ENCODE data around the gene BSN. TPM values are rescaled to one million over a fixed set of nuclear protein-coding genes. Genes with fewer than 3 reads are reported as not detected.
A peak's percentile ranks its signal among the peaks of the same experiment; 100 is the strongest.
"Not testable (repeated sequence)": the region's sequence is repeated elsewhere in the genome, so short reads cannot be mapped to it uniquely, and the experiment has no call there.

BSN gene
- total RNA-seq, 2 donors from 2014 or later: 0.82 to 11.6 TPM

DNA sequence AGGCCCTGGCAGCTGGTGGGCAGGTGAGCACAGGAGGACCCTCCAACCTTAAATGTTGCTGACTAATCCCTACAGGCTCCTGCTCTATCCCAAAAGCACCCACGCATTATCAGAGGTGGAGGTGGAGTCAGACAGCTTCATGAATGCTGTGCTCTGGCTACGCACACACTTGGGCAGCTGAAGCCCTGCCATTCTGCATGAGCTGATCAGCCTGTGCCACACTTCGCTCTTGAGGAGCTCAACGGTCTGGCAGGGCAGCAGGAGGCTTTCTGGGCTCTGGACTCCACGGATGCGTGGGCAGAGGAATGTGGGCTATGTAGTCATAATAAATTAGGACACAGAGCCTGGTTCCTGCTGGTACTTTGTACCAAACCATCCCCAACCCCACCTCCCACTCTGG is 128.9 kb downstream of the BSN start:
- H3K4me3 ChIP-seq: no peak overlapping the region
- H3K4me1 ChIP-seq (replicated peaks): no peaks in the 10 kb centered on the region
- no peaks in the 10 kb centered on the region for H3K9me3 ChIP-seq
- H3K27me3 ChIP-seq (replicated peaks; ENCODE audit: insufficient read depth): no peaks in the 10 kb centered on the region
- peaks cover 17 to 38% of the 10 kb centered on the region in 2 donors for H3K36me3 ChIP-seq
- no peak for DNase-seq (ENCODE audit: low spot score)
- intact Hi-C loops (cut with DNase I): no loop called here
- no peak overlapping the region for H3K27ac ChIP-seq
- WGBS: 81% methylated on average over 6 of the region's 6 CpGs
- TF ChIP-seq CTCF (IDR thresholded peaks at IDR 0.05) (no peak), POLR2AphosphoS5 (IDR thresholded peaks at IDR 0.05) (no peak), POLR2A (IDR thresholded peaks at IDR 0.05) (no peak)

DNA sequence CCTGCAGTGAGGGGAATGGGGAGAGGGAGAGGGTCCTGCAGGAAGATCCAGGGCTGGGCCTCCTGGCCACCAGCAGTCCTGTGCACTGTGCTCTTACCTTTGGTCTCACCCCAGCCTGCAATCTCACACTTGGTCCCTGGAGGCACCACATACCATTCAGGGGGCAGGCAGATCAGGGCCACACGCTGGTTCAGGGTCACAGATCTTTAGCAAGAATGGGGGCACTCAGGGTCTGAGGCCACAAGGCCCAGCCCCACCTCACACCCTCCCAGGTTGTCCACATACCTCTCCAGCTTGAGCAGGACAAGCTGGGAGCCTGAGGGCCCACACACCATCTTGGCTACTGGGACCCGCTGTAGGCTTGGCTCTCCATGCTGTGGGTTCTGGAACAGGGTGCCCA is 130.2 kb downstream of the BSN start:
- intact Hi-C loops (cut with DNase I); H3K9me3 ChIP-seq; H3K27me3 ChIP-seq (replicated peaks; ENCODE audit: insufficient read depth); H3K4me3 ChIP-seq; H3K27ac ChIP-seq; H3K4me1 ChIP-seq (replicated peaks); DNase-seq (ENCODE audit: low spot score): not testable (repeated sequence)
- peaks cover 15 to 38% of the 10 kb centered on the region in 2 donors for H3K36me3 ChIP-seq
- WGBS: 95% methylated on average over 2 of the region's 2 CpGs

GRCh38 chr3:49685103-49685502 is 130.8 kb downstream of the BSN start:
- H3K9me3 ChIP-seq; DNase-seq (ENCODE audit: low spot score); H3K27me3 ChIP-seq (replicated peaks; ENCODE audit: insufficient read depth); intact Hi-C loops (cut with DNase I); H3K4me3 ChIP-seq; H3K27ac ChIP-seq; H3K4me1 ChIP-seq (replicated peaks): not testable (repeated sequence)
- WGBS: 94% methylated on average over 10 of the region's 10 CpGs
- peaks cover 15 to 33% of the 10 kb centered on the region in 2 donors for H3K36me3 ChIP-seq

GRCh38 chr3:49685846-49686245 is 131.6 kb downstream of the BSN start:
- 11% methylated on average over 5 of the region's 36 CpGs for WGBS
- H3K4me1 ChIP-seq (replicated peaks); H3K27ac ChIP-seq; H3K9me3 ChIP-seq; H3K27me3 ChIP-seq (replicated peaks; ENCODE audit: insufficient read depth); intact Hi-C loops (cut with DNase I); DNase-seq (ENCODE audit: low spot score): not testable (repeated sequence)
- H3K36me3 ChIP-seq: peaks cover 9 to 26% of the 10 kb centered on the region in 2 donors
- peak overlapping the region in 1 of 2 donors; percentile 27 for H3K4me3 ChIP-seq

DNA sequence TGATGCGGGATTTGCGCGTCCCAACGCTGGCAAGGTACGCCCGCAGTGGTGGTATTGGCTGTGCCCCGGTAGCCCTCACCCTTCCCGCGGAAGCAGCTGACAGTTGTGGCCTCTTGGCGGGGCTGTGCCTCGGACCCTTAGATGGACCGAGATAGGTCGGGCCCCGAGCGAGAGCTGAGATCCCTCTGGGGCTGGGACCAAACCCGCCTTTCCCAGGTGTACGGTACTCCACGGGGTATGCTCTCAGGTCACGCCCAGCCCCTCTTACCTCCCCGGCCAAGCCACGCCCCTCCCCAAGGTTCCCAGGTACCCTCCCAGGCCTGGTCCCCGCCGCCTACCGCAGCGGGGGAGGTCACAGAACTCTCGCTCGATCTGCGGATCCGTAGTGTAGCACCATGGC is 132.1 kb downstream of the BSN start:
- 3% methylated on average over 21 of the region's 29 CpGs for WGBS
- peak overlapping the region; percentile 14 to 27 for H3K4me3 ChIP-seq
- DNase-seq (ENCODE audit: low spot score): peak; percentile 59
- intact Hi-C loops (cut with DNase I); H3K9me3 ChIP-seq; H3K27me3 ChIP-seq (replicated peaks; ENCODE audit: insufficient read depth); H3K4me1 ChIP-seq (replicated peaks): not testable (repeated sequence)
- peak overlapping the region in 1 of 2 donors; percentile 35 for H3K27ac ChIP-seq
- peaks cover 8 to 22% of the 10 kb centered on the region in 2 donors for H3K36me3 ChIP-seq

DNA sequence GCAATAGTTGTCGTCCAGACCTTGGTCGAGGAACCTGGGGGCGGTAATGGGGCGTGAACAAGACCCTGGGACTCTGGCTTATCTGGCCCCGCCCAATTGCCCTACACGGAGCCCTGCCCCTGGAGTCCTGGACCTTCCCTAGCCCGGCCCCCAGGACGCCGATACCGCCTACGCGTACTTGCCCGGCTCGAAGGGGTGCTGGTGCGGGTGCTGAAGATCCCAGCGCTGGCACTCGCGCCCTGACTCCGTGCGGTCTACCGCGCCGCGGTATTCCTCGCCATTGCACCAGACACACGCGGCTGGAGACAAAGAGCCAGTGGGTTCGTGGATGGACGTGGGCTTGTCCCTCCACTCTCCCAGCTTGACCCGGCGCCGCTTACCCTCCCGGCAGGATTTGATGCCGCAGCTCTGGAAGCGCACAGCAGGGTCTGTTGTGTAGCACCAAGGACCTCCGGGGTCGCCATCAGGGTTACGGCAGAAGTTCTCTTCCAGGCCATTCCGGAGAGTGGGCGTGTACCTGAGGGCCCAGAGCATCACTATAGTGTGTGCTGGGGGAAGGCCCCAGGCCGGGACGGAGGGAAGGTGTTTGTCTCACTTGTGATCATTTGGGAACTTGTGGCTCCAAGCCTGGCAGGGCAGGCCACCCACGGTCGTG is 132.6 kb downstream of the BSN start:
- peak overlapping the region in 1 of 2 donors; percentile 35 for H3K27ac ChIP-seq
- H3K4me1 ChIP-seq (replicated peaks); H3K9me3 ChIP-seq; intact Hi-C loops (cut with DNase I); H3K27me3 ChIP-seq (replicated peaks; ENCODE audit: insufficient read depth): not testable (repeated sequence)
- DNase-seq (ENCODE audit: low spot score): peak; percentile 41
- peaks cover 8 to 16% of the 10 kb centered on the region in 2 donors for H3K36me3 ChIP-seq
- 9% methylated on average over 34 of the region's 44 CpGs for WGBS
- peak overlapping the region; percentile 14 to 27 for H3K4me3 ChIP-seq

DNA sequence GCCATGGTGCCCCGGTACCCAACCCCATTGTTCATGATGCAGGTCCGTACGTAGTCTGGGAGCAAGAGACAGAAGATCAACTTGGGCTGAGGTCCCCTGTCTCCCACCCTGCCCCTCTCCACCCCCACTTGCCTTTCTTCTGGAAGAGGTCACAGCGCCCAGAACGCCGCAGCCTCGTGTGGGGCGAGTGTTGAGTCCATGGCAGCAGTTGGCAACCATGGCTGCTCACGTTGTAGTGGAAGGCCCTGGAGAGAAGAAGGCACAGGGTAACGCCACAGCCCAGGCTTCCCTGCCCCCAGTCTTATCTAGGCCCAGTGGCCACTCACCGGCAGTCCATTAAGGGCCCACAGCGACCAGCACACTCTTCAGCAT is 133.1 kb downstream of the BSN start:
- intact Hi-C loops (cut with DNase I); H3K27me3 ChIP-seq (replicated peaks; ENCODE audit: insufficient read depth); H3K4me3 ChIP-seq; DNase-seq (ENCODE audit: low spot score); H3K9me3 ChIP-seq; H3K27ac ChIP-seq; H3K4me1 ChIP-seq (replicated peaks): not testable (repeated sequence)
- H3K36me3 ChIP-seq: peaks cover 8 to 11% of the 10 kb centered on the region in 2 donors
- 95% methylated on average over 9 of the region's 12 CpGs for WGBS

- intact Hi-C loops (cut with DNase I); DNase-seq (ENCODE audit: low spot score); H3K27me3 ChIP-seq (replicated peaks; ENCODE audit: insufficient read depth); H3K36me3 ChIP-seq; H3K9me3 ChIP-seq; H3K4me1 ChIP-seq (replicated peaks): not testable (repeated sequence)
- H3K4me3 ChIP-seq: peak overlapping the region; percentile 87 to 95
- peak overlapping the region; percentile 76 to 77 for H3K27ac ChIP-seq
- WGBS: 80% methylated on average over 5 of the region's 7 CpGs
These were observed 134.2 kb downstream of the BSN start for GRCh38 chr3:49688338-49689045.
